MG63 (cell line): Measurements from ENCODE around the gene AFF4. TPM values are rescaled to one million over a fixed set of nuclear protein-coding genes. Genes with fewer than 3 reads are reported as not detected.
"Not testable (repeated sequence)": the region's sequence is repeated elsewhere in the genome, so short reads cannot be mapped to it uniquely, and the experiment has no call there.

ENCODE experiments used
- DNase-seq: peaks from one replicate; pipeline ENCODE4 v3.0.0-alpha.2; 2020
- H3K27me3 ChIP-seq: fragments of 250-450 bp; sonication (Bioruptor Pico); 2 replicates; pipeline ENCODE4 v1.5.1; 2020; ENCODE audit warnings: mild to moderate bottlenecking, moderate library complexity
- H3K36me3 ChIP-seq: fragments of 250-450 bp; sonication (Bioruptor Pico); 2 replicates; pipeline ENCODE4 v1.5.1; 2020; ENCODE audit warnings: mild to moderate bottlenecking, moderate library complexity
- H3K4me3 ChIP-seq: fragments of 250-450 bp; sonication (Bioruptor Pico); 2 replicates; pipeline ENCODE4 v1.5.1; 2020; ENCODE audit warnings: mild to moderate bottlenecking, moderate library complexity
- H3K9me3 ChIP-seq: fragments of 250-450 bp; sonication (Bioruptor Pico); 2 replicates; pipeline ENCODE4 v1.5.1; 2020; ENCODE audit warnings: mild to moderate bottlenecking, moderate library complexity
- total RNA-seq: library from RNA; depleted of rRNA; stranded (reverse); fragments of >200 nt; shearing (Covaris generic); gene quantifications from 2 replicates; pipeline ENCODE4 v1.2.3, GENCODE V29; 2014; ENCODE audit warnings: low replicate concordance; rRNA removed

The AFF4 gene, protein sequence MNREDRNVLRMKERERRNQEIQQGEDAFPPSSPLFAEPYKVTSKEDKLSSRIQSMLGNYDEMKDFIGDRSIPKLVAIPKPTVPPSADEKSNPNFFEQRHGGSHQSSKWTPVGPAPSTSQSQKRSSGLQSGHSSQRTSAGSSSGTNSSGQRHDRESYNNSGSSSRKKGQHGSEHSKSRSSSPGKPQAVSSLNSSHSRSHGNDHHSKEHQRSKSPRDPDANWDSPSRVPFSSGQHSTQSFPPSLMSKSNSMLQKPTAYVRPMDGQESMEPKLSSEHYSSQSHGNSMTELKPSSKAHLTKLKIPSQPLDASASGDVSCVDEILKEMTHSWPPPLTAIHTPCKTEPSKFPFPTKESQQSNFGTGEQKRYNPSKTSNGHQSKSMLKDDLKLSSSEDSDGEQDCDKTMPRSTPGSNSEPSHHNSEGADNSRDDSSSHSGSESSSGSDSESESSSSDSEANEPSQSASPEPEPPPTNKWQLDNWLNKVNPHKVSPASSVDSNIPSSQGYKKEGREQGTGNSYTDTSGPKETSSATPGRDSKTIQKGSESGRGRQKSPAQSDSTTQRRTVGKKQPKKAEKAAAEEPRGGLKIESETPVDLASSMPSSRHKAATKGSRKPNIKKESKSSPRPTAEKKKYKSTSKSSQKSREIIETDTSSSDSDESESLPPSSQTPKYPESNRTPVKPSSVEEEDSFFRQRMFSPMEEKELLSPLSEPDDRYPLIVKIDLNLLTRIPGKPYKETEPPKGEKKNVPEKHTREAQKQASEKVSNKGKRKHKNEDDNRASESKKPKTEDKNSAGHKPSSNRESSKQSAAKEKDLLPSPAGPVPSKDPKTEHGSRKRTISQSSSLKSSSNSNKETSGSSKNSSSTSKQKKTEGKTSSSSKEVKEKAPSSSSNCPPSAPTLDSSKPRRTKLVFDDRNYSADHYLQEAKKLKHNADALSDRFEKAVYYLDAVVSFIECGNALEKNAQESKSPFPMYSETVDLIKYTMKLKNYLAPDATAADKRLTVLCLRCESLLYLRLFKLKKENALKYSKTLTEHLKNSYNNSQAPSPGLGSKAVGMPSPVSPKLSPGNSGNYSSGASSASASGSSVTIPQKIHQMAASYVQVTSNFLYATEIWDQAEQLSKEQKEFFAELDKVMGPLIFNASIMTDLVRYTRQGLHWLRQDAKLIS
- 18.3 and 26.9 TPM in 2 replicates for total RNA-seq

DNA sequence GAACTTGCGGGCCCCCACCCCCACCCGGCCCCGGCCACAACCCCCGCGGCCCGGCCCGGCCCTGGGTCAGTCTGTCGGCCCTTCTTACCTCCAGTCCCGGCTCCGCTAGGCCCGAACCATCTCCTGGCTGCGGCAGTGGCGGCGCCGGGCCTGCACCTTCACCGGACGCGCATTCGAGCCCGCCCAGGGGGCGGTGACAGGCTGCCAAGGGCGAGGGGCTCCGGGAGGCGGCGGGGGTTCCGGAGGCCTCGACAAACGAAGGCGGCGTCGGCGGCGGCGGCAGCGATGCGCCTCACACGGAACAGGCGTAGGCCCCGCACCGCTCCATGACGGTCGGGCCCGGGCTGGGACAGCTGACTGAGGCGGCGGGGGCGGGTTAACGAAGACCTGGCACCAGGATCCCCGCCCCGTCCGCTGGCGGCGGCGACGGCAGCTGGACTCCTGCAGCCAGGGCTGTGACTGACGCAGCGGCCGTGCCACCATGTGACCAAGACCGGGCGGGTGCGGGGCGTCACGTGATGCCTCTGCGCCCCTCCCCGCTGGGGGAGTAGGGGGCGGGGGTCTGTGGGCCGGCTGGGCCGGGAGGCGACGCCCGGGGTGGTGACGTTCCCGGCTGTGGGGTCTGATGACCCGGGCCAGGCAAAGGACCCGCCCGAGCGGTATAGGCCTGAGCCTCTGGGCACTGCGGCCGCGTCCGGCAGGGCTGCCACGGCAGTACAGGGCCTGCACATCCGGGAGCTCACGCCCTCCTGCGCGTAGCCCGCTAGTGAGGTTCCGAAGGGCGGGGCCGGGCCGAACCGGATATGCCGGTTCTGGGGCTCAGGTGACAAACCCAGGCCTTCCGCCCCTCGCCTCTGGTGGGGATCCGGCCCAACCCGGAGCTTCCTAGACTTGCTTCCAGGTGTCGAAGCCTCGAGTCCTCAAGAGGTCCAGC lies at the start of gene AFF4:
Gene AFF4, minus strand, starts transcription at position 464 of the 934 bp plus-strand sequence. CDS start 26,445 bp downstream, outside the sequence.
- Histone ChIP-seq H3K4me3 (peak within 1 kb of the TSS; percentile 81), H3K9me3 (no peaks in the 10 kb centered on the region), H3K36me3 (peaks cover 26% of the 10 kb centered on the region), H3K27me3 (no peaks in the 10 kb centered on the region)
- DNase-seq = peak; percentile 99

DNA sequence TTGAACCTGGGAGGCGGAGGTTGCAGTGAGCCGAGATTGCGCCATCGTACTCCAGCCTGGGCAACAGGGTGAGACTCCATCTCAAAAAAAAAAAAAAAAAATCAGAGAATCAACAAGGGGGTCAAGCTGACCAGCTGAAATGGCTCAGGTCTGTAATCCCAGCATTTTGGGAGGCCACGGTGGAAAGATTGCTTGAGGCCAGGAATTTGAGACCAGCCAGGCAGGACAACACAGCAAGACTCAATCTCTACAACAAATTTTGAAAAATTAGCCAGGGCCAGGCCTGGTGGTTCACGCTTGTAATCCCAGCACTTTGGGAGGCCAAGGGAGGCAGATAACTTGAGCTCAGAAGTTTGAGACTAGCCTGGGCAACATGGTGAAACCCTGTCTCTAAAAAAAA lies 45.0 kb upstream of the AFF4 start:
- H3K4me3 ChIP-seq = not testable (repeated sequence)
- H3K36me3 ChIP-seq = peaks cover 37% of the 10 kb centered on the region

DNA sequence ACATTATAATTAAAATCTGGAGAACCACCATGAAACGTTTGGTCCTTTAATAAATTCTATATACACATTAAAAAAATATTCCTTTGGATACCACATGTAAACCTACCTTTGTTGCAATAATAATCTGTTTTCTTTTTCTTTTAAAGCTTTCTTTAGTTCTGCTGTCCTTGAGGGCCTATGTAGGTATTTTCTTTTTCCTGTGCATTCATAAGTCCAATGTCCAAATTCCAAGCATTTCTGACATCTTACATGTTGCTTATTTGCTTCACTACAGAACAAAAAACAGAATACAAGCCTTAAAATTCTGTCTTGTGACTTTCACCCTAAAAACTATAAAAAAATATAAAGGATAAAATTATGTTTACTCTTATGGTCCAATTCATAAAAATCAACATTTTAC lies 43.2 kb upstream of the AFF4 start:
- H3K4me3 ChIP-seq = no peak overlapping the region
- H3K36me3 ChIP-seq = peaks cover 40% of the 10 kb centered on the region
- no peak for DNase-seq
- H3K9me3 ChIP-seq = no peaks in the 10 kb centered on the region
- no peaks in the 10 kb centered on the region for H3K27me3 ChIP-seq

More for the DNA sequence above, 45.0 kb upstream of the AFF4 start:
- DNase-seq, H3K27me3 ChIP-seq, H3K9me3 ChIP-seq: not testable (repeated sequence)

DNA sequence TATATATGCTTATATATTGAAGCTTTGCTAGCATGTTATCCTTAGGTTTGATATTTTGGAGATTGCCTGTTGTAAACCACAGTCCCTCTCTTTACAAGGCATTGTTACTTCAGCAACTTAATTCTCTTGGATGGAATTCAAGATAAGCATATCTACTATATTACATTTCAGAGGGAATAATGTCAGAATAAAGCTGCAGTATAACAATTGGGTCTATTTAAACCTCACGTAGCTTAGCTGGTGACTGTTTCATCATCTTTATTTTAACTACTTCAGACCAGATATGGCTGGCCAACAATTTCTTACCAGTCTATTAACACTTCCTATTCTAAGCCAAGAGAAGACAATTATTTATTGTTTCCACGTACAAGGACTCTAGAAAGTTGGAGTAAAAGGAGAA lies 35.8 kb upstream of the AFF4 start:
- Histone ChIP-seq H3K4me3 (no peak overlapping the region), H3K36me3 (peaks cover 23% of the 10 kb centered on the region), H3K9me3 (no peaks in the 10 kb centered on the region), H3K27me3 (no peaks in the 10 kb centered on the region)
- no peak for DNase-seq

DNA sequence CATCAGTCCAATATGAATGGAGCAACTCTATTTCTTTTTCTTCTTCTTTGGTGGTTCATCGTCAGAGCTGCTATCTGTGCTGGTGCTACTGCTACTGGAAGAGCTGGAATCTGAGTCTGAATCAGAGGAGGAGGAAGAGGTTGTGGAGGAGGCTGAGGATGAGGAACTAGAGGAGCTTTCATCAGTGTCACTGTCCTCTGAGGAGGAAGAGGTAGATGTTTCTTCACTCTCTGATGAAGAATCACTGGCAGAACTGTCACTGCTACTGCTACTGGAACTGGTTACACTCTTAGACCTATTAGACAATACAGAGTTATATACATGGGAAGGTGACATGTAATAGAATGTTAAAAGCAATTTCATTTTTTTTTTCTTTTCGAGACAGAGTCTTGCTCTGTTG lies 35.1 kb upstream of the AFF4 start:
- no peak overlapping the region for H3K4me3 ChIP-seq
- no peaks in the 10 kb centered on the region for H3K9me3 ChIP-seq
- DNase-seq = no peak
- no peaks in the 10 kb centered on the region for H3K27me3 ChIP-seq
- peaks cover 18% of the 10 kb centered on the region for H3K36me3 ChIP-seq

DNA sequence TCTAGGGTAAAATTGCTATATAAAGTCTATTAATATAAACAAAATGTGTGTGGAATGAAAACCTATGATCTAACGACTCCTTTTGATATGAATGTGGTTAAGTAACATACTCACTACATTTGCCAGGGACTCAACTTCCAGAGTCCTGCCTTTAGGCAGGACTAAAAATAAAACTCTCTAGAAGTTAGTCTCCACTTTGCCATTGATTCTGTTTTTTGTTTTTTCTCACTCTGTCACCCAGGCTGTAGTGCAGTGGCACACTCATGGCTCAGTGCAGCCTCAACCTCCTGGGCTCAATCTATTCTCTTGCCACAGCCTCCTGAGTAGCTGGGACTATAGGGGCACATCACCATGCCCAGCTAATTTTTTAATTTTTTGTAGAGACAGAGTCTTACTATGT lies 32.9 kb upstream of the AFF4 start:
- DNase-seq = no peak
- Histone ChIP-seq H3K9me3 (no peaks in the 10 kb centered on the region), H3K36me3 (peaks cover 12% of the 10 kb centered on the region), H3K27me3 (no peaks in the 10 kb centered on the region), H3K4me3 (no peak overlapping the region)

DNA sequence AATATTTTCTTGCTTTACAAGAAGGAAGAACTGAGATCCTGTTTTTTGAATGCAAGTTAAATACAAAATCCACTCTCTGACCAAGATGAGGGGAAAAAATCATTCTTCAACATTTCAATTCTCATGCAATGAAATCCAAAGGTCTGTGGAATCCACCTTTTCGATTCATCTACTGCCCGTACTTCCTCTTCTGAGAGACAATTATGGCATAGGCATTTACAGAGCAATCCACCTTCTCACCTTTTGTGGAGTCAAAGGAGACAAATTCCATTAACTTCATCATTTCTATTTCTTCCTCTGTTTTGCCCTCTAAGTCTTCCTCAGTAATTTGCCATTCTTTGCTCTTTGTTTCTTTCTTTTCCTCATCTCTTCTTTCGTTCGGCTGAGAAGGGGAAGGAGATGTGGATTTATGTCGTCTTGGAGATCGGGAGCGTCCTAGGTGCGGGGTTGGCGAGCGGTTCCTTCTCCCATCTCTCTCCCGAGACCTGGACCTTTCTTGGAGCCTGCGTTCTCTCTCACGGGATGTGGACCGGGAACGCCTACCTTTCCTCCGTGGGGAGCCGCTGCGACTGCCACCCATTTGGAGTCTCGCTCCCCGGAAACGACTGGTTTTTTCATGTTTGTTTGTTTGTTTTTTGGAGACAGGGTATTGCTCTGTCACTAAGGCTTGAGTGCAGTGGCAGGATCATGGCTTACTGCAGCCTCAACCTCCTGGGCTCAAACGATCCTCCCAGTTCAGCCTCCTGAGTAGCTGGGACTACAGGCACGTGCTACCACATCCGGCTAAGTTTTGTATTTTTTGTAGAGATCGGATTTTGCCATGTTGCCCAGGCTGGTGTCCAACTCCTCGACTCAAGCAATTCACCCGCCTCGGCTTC lies 24.3 kb upstream of the AFF4 start:
- DNase-seq = no peak
- Histone ChIP-seq H3K9me3 (no peaks in the 10 kb centered on the region), H3K27me3 (no peaks in the 10 kb centered on the region), H3K36me3 (no peaks in the 10 kb centered on the region), H3K4me3 (peak overlapping the region; percentile 33)

DNA sequence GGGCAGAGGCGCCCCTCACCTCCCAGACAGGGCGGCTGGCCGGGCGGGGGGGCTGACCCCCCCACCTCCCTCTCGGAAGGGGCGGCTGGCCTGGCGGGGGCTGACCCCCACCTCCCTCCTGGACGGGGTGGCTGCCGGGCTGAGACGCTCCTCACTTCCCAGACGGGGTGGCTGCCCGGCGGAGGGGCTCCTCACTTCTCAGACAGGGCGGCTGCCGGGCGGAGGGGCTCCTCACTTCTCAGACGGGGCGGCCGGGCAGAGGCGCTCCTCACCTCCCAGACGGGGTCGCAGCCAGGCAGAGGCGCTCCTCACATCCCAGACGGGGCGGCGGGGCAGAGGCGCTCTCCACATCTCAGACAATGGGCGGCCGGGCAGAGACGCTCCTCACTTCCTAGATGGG lies 19.5 kb upstream of the AFF4 start:
- not testable (repeated sequence) for H3K27me3 ChIP-seq, DNase-seq, H3K36me3 ChIP-seq, H3K4me3 ChIP-seq
- H3K9me3 ChIP-seq = peaks cover 15% of the 10 kb centered on the region

DNA sequence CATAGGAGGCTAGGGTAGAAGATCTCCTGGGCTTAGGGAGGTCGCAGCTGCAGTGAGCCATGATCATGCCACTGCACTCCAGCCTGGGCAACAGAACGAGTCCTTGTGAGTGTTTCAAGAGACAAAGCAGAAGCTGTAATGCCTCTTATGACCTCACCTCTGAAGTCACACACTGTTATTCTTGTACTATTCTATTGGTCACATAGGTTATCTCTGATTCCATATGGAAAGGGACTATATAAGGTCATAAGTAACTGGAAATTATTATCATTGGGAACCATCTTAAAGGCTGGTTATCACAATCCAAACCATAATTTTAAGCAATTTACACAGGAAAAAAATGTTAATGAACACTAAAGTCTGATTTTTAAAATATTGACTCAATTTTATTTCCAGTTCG lies 17.9 kb upstream of the AFF4 start:
- Histone ChIP-seq H3K4me3 (no peak overlapping the region), H3K36me3 (no peaks in the 10 kb centered on the region), H3K27me3 (no peaks in the 10 kb centered on the region), H3K9me3 (peaks cover 20% of the 10 kb centered on the region)
- no peak for DNase-seq

DNA sequence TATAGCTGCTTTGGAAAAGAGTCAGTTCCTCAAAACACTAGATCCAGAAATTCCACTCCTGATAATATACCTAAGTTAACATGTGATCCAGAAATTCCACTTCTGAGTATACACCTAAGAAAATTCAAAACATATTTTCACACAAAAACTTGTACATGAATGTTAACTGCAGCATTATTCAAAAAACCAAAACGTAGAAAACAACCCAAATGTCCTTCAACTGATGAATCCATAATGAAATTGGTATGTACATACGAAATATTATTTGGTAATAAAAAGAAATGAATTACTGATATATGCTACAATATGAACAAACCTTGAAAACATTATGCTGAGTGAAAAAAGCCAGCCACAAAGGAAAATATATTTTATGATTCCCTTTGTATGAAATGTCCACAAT lies 16.5 kb upstream of the AFF4 start:
- Histone ChIP-seq H3K4me3 (no peak overlapping the region), H3K36me3 (no peaks in the 10 kb centered on the region), H3K27me3 (no peaks in the 10 kb centered on the region), H3K9me3 (peaks cover 23% of the 10 kb centered on the region)
- no peak for DNase-seq

DNA sequence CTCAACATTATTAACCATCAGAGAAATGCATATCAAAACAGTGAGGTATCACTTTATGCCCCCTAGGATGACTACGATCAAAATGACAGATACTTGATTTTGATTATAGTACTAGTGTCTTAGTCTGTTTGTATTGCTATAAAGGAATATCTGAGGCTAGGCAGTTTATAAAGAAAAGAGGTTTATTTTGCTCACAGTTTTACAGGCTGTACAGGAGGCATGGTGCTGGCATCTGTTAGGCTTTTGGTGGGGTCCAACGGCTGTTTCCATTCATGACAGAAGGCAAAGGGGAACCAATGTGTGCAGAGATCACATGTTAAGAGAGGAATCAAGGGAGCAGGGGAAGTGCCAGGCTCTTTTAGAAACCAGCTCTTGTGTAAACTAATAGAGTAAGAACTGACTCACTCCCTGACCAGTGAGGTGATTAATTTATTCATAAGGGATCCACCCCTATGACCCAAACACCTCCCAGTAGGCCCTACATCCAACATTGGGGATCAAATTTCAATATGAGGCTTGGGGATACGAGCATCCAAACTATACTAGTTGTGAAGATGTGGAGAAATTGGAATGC lies 16.0 kb upstream of the AFF4 start:
- no peak overlapping the region for H3K4me3 ChIP-seq
- H3K36me3 ChIP-seq = no peaks in the 10 kb centered on the region
- H3K27me3 ChIP-seq = no peaks in the 10 kb centered on the region
- DNase-seq = no peak
- peaks cover 23% of the 10 kb centered on the region for H3K9me3 ChIP-seq

DNA sequence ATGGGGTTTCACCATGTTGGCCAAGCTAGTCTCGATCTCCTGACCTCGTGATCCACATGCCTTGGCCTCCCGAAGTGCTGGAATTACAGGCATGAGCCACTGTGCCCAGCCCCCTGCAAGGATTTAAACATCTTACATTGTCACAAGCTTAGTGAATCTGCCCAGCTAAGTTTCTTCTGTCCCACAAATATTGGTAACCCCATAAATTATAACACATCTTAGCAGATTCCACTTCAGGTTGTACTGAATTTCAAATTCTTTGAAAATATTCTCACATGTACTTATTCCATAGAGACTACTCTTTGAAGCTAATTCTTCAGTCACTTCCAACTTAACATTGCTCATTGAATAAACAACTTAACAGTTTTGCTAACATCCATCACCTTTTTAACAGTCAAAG lies 13.4 kb upstream of the AFF4 start:
- H3K36me3 ChIP-seq = no peaks in the 10 kb centered on the region
- H3K9me3 ChIP-seq = peaks cover 23% of the 10 kb centered on the region
- no peaks in the 10 kb centered on the region for H3K27me3 ChIP-seq
- DNase-seq = no peak
- no peak overlapping the region for H3K4me3 ChIP-seq

DNA sequence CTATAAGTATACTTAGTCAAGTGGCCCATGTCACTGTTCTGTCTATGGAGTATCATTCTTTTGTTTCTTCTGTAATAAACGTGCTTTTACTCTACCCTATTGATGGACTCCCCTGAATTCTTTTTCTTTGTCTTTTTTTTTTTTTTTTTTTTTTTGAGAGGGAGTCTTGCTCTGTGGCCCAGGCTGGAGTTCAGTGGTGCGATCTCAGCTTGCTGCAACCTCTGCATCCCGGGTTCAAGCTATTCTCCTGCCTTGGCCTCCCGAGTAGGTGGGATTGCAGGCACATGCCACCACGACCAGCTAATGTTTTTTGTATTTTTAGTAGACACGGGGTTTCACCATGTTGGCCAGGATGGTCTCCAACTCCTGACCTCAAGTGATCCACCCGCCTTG lies 9.0 kb upstream of the AFF4 start:
- H3K4me3 ChIP-seq, H3K9me3 ChIP-seq, H3K36me3 ChIP-seq, H3K27me3 ChIP-seq, DNase-seq: not testable (repeated sequence)

DNA sequence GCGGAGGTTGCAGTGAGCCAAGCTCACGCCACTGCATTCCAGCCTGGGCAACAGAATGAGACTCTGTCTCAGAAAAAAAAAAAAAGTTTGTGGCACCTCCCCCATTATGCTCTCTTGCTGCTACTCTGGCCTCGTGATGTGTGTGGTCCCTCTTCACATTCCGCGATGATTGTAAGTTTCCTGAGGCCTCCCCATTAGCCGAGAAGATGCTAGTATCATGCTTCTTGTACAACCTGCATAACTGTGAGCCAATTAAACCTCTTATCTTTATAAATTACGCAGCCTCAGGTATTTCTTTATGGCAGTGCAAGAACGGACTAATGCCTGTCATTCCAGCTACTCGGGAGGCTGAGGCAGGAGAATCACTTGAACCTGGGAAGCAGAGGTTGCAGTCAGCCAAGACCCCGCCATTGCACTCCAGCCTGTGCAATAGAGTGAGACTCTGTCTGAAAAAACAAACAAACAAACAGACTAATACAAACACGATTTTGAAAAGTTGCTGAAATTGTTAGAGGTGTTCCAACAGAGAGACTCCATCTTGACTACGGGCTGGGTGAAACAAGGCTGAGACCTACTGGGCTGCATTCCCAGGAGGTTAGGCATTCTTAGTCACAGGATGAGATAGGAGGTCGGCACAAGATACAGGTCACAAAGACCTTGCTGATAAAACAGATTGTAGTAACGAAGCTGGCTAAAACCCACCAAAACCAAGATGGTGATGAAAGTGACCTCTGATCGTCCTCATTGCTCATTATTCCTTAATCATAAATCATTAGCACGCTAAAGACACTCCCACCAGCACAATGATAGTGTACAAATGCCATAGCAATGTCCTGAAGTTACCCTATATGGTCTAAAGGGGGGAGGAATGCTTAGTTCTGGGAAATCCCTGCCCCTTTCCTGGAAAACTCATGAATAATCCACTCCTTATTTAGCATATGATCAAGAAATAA lies 8.3 kb upstream of the AFF4 start:
- Histone ChIP-seq H3K36me3 (no peaks in the 10 kb centered on the region), H3K27me3 (no peaks in the 10 kb centered on the region), H3K4me3 (no peak overlapping the region), H3K9me3 (peaks cover 4% of the 10 kb centered on the region; the same call in 1 of the 2 replicates)
- no peak for DNase-seq
